ENCODE results near the gene ISCA1.

- TF ChIP-seq POLR2A (IDR thresholded peaks at IDR 0.05; ENCODE audit: low read depth, low read length) (no peak), TAF1 (IDR thresholded peaks at IDR 0.05; ENCODE audit: borderline replicate concordance, low read depth, low read length) (no peak), POLR2AphosphoS5 (IDR thresholded peaks at IDR 0.05; ENCODE audit: low read depth, low read length) (no peak)
Measured at GRCh38 chr9:86301686-86302085, 19.3 kb upstream of the ISCA1 start.
